SH-SY5Y (cell line): ENCODE data around the gene LGALS4.

ENCODE experiments used
- GATA2 ChIP-seq: IDR thresholded peaks from 2 replicates; pipeline ENCODE4 v1.6.1; 2011; ENCODE audit warnings: mild to moderate bottlenecking, low read depth, low read length
- GATA3 ChIP-seq: IDR thresholded peaks from 2 replicates; pipeline ENCODE4 v1.6.1; 2011; ENCODE audit warnings: low read depth, mild to moderate bottlenecking, low read length, moderate library complexity

Gene LGALS4

DNA sequence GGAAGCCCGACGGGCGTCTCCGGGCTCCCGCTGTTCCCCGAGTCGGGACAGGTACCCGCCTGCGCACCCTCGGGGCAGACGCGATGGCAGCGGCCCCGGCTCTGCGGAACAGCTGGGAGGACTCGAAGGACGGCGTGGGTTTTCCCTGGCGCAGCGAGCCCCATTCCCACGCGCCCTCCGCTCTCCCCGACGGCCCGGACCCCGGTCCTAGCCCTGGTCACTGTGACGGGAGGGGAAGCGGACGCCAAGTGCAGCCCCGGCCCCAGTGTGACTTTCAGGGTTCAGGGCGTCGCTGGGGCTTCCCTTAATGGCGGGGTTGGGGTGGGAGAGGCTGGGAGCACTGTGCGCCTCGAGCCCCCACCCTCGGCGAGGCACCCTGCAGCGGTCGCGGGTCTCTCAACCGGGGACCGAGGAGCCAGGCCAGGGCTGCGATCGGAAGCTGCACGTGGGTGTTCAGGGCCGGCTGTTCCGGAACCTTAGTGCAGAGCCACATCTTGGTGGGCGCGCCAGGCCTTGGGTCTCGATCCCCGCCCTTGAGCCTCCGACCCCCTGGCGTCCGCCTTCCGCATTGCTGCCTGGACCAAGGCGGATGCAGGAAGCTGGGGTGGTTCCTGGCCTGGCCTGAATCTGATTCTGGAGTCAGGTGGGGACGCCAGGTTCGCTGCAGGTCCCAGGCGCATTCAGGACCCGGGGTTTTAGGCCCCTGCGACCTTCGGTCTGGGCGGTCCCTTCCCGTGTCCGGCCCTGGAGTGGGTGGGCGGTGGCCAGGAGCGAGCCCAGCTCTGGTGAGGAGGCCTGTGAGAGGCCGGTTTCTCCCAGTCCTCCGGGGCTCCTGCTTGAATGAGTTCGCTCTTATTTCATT lies 20.3 kb downstream of the LGALS4 start:
- TF ChIP-seq GATA2 (no peak), GATA3 (no peak)

- TF ChIP-seq GATA3 (no peak), GATA2 (no peak)
Observed at GRCh38 chr19:38788478-38789243, 24.1 kb downstream of the LGALS4 start, which contains the start of gene LGALS7B. Gene LGALS7B (plus strand): TSS chr19:38789200. CDS start chr19:38789227, 27 bp downstream.

GRCh38 chr19:38786572-38787265 lies 26.0 kb downstream of the LGALS4 start:
- TF ChIP-seq GATA2, result no peak
- no peak for TF ChIP-seq GATA3

GRCh38 chr19:38785187-38785699 lies 27.5 kb downstream of the LGALS4 start:
- TF ChIP-seq GATA2 (no peak), GATA3 (no peak)

GRCh38 chr19:38784224-38784623 lies 28.5 kb downstream of the LGALS4 start:
- TF ChIP-seq GATA3, result no peak
- TF ChIP-seq GATA2, result no peak

GRCh38 chr19:38781058-38781457 lies 31.7 kb downstream of the LGALS4 start:
- TF ChIP-seq GATA2 (no peak), GATA3 (no peak)

DNA sequence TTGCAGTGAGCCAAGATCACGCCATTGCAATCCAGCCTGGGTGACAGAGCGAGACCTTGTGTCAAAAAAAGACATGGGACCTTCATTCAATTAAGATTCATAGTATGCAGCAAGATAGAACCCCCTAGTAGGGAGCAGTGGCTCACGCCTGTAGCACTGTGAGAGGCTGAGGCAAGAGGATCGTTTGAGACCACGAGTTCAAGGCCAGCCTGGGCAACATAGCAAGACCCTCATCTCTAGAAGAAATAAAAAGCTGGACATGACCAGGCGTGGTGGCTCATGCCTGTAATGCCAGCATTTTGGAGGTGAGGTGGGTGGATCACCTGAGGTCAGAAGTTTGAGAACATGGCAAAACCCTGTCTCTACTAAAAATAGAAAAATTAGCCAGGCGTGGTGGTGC lies 32.3 kb downstream of the LGALS4 start:
- TF ChIP-seq GATA2 (no peak), GATA3 (no peak)

- no peak for TF ChIP-seq GATA3
- no peak for TF ChIP-seq GATA2
Observed at GRCh38 chr19:38778733-38779132, 34.0 kb downstream of the LGALS4 start.

- TF ChIP-seq GATA2 (no peak), GATA3 (no peak)
Observed at GRCh38 chr19:38774181-38774950, 38.4 kb downstream of the LGALS4 start.

- TF ChIP-seq GATA3, result no peak
- TF ChIP-seq GATA2, result no peak
Observed at GRCh38 chr19:38773469-38774177, 39.1 kb downstream of the LGALS4 start, which contains the start of gene LGALS7. Gene LGALS7 (minus strand): TSS chr19:38773517. CDS start chr19:38773492, 25 bp downstream.

GRCh38 chr19:38769635-38770211 lies 43.0 kb downstream of the LGALS4 start:
- TF ChIP-seq GATA3 (no peak), GATA2 (no peak)

GRCh38 chr19:38766276-38767047 lies 46.3 kb downstream of the LGALS4 start:
- TF ChIP-seq GATA3 (no peak), GATA2 (no peak)

- TF ChIP-seq GATA3 (no peak), GATA2 (no peak)
Observed at GRCh38 chr19:38765214-38765613, 47.5 kb downstream of the LGALS4 start.
